K562 (cell line): ENCODE results near the gene CDT1. TPM values are rescaled to one million over a fixed set of nuclear protein-coding genes. Genes with fewer than 3 reads are reported as not detected.
A peak's percentile ranks its signal among the peaks of the same experiment; 100 is the strongest.

ENCODE experiments used
- CCNT2 ChIP-seq: IDR thresholded peaks from 2 replicates; pipeline ENCODE4 v1.6.1; 2011; ENCODE audit warnings: borderline replicate concordance, low read depth, mild to moderate bottlenecking, moderate library complexity, mixed read lengths, low read length; ENCODE audit not compliant: insufficient read length; ENCODE audit errors: extremely low read depth
- DNMT1 ChIP-seq: fragments of 450-650 bp; IDR thresholded peaks from 2 replicates; pipeline ENCODE4 v1.6.1; 2016; ENCODE audit warnings: antibody characterized with exemption, mild to moderate bottlenecking
- E2F4 ChIP-seq: sonication (generic); formaldehyde crosslinking; IDR thresholded peaks from 2 replicates; pipeline ENCODE4 v1.8.0; 2022; ENCODE audit warnings: mild to moderate bottlenecking, low read depth, missing genetic modification reagents
- E2F6 ChIP-seq, 2 experiments: IDR thresholded peaks; 2 replicates each; pipeline ENCODE4 v1.6.1; 2011; ENCODE audit warnings: borderline replicate concordance in 1 of 2, control low read depth in 1 of 2, low read depth in 1 of 2, low read length in 1 of 2, mild to moderate bottlenecking in 1 of 2, mixed read lengths in 1 of 2, moderate library complexity in 1 of 2; ENCODE audit not compliant: insufficient read depth in 1 of 2, insufficient read length in 1 of 2, poor library complexity in 1 of 2, severe bottlenecking in 1 of 2; ENCODE audit errors: extremely low read depth in 1 of 2
- FOS ChIP-seq: IDR thresholded peaks from 3 replicates; pipeline ENCODE4 v1.6.1; 2011; ENCODE audit not compliant: insufficient read length; ENCODE audit errors: extremely low read depth
- HDAC1 ChIP-seq, 2 experiments: fragments of 450-650 bp; IDR thresholded peaks; 2 replicates each; pipeline ENCODE4 v1.6.1; 2016 to 2017; ENCODE audit warnings: inconsistent platforms in 1 of 2, mild to moderate bottlenecking in 1 of 2, moderate library complexity in 1 of 2
- HDAC2 ChIP-seq: fragments of 450-650 bp; IDR thresholded peaks from 2 replicates; pipeline ENCODE4 v1.6.1; 2016; ENCODE audit warnings: mild to moderate bottlenecking
- MEF2A ChIP-seq: IDR thresholded peaks from 2 replicates; pipeline ENCODE4 v1.6.1; 2011; ENCODE audit warnings: low read depth, mild to moderate bottlenecking, low read length, moderate library complexity; ENCODE audit not compliant: control insufficient read depth
- MITF ChIP-seq: IDR thresholded peaks from 2 replicates; pipeline ENCODE4 v1.6.1; 2014; ENCODE audit warnings: antibody characterized with exemption
- NELFE ChIP-seq: IDR thresholded peaks from 2 replicates; pipeline ENCODE4 v1.6.1; 2011; ENCODE audit warnings: mild to moderate bottlenecking; ENCODE audit not compliant: insufficient read depth, insufficient read length
- POLR2G ChIP-seq: fragments of 200-400 bp; formaldehyde crosslinking; IDR thresholded peaks from 2 replicates; pipeline ENCODE4 v1.6.1; 2017; ENCODE audit warnings: low read depth, mild to moderate bottlenecking, antibody characterized with exemption, low read length, moderate library complexity
- POU5F1 ChIP-seq: fragments of 150-350 bp; IDR thresholded peaks from 2 replicates; pipeline ENCODE4 v1.6.1; 2014; ENCODE audit warnings: borderline replicate concordance, low read length, low read depth, mild to moderate bottlenecking; ENCODE audit not compliant: partially characterized antibody
- TAF15 ChIP-seq: fragments of 200-400 bp; formaldehyde crosslinking; IDR thresholded peaks from 2 replicates; pipeline ENCODE4 v1.6.1; 2017; ENCODE audit warnings: mild to moderate bottlenecking, low read depth, low read length, moderate library complexity
- TRIM24 ChIP-seq, 2 experiments: fragments of 450-650 bp; IDR thresholded peaks; 2 replicates each; pipeline ENCODE4 v1.6.1; 2016
- TRIM25 ChIP-seq: fragments of 450-650 bp; IDR thresholded peaks from 2 replicates; pipeline ENCODE4 v1.7.0; 2016; ENCODE audit warnings: borderline replicate concordance
- ZBTB11 ChIP-seq, 3 experiments: fragments of 200-800 bp in 1 of 3; fragments of 250-450 bp in 1 of 3; fragments of 450-650 bp in 1 of 3; sonication (Bioruptor Pico) in 1 of 3; sonication (Bioruptor generic) in 1 of 3; formaldehyde crosslinking in 1 of 3; IDR thresholded peaks; 2 replicates each; pipeline versions ENCODE4 v1.6.1 to v1.8.0; 2016 to 2022; ENCODE audit warnings: mild to moderate bottlenecking in 2 of 3, missing genetic modification characterization in 2 of 3, missing compliant biosample characterization in 1 of 3, moderate library complexity in 1 of 3
- polyA plus RNA-seq, 8 experiments: library from polyadenylated mRNA; depleted of rRNA in 4 of 8; stranded (reverse) in 5 of 8; unstranded in 3 of 8; fragments of >200 nt; fragmentation: Nextera tagmentation in 2 of 8; fragmentation: Illumina TruSeq in 1 of 8; extraction: Ambion mirVana in 2 of 8; extraction: Trizol in 1 of 8; gene quantifications; 2 replicates each; pipeline versions ENCODE4 v1.2.1 to v1.2.3, GENCODE V29; 2011 to 2014; ENCODE audit warnings: inconsistent platforms in 1 of 8, missing spikeins in 1 of 8
- total RNA-seq, 7 experiments: library from RNA; depleted of rRNA in 6 of 7; stranded (reverse); fragments of >200 nt in 6 of 7; fragmentation: Illumina TruSeq in 2 of 7; extraction: Trizol in 2 of 7; gene quantifications; 2 replicates each; pipeline versions ENCODE4 v1.2.1 to v1.2.3, GENCODE V29; 2011 to 2021; ENCODE audit warnings: low replicate concordance in 1 of 7

The CDT1 gene
- total and polyA plus RNA-seq, 9 of the 15 experiments (the other 6 are each of a cell fraction or from before 2014, with no cell fraction given) = 0.92 to 178 (median 14.2) TPM

- no peak for TF ChIP-seq DNMT1
- peak; percentile 65 to 80 for TF ChIP-seq E2F6 (IDR thresholded peaks at IDR 0.05; ENCODE audit: borderline replicate concordance in 1 of 2, extremely low read depth in 1 of 2, insufficient read depth in 1 of 2, insufficient read length in 1 of 2, low read depth in 1 of 2, low read length in 1 of 2, poor library complexity in 1 of 2, severe bottlenecking in 1 of 2)
- no peak for TF ChIP-seq NELFE
- no peak for TF ChIP-seq POU5F1
- TF ChIP-seq TAF15 = no peak
- no peak for TF ChIP-seq FOS
- no peak; a peak in 1 of 6 replicates for TF ChIP-seq ZBTB11 (CRISPR knock-in tag; IDR thresholded peaks at IDR 0.05)
- peak; percentile 91 for TF ChIP-seq HDAC2
- peak in 1 of 2 experiments; percentile 71; a peak in 2 of 4 replicates for TF ChIP-seq TRIM24 (IDR thresholded peaks at IDR 0.05)
- TF ChIP-seq E2F4 (CRISPR knock-in tag) = no peak
- TF ChIP-seq HDAC1 (IDR thresholded peaks at IDR 0.05) = peak in 1 of 2 experiments; percentile 69; a peak in 2 of 4 replicates
- no peak for TF ChIP-seq TRIM25
- peak; percentile 13; the same call in 1 of the 2 replicates for TF ChIP-seq MEF2A
- peak; percentile 86 for TF ChIP-seq MITF
- peak; percentile 85 for TF ChIP-seq POLR2G
- peak; percentile 86 for TF ChIP-seq CCNT2
Observed at GRCh38 chr16:88770461-88771293, 32.9 kb upstream of the CDT1 start (continued).
